ENCODE data around the gene ZBTB20.

The ZBTB20 gene

DNA sequence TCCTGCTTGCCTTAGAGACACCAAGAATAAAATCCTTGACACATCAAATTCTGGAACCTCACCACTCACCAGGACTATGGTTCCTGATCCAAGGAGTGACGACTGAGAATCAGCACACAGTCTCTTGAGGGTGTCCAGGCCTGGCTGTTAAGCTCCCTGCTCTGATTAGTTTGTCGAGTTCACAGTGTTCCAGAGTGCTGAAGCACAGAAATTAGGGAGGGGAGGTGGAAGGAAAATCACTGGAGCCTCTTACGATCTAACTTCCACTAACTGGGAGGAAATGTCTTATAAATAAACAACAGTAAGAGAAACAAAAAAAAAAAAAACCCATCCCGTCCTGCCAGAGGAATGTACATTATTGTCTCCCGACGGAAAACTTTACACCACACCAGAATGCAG lies 523.0 kb downstream of the ZBTB20 start:
- H3K9me3 Mint-ChIP-seq: no peaks in the 10 kb centered on the region
- H3K36me3 Mint-ChIP-seq (ENCODE audit: low read depth): no peaks in the 10 kb centered on the region
- no peak overlapping the region for H3K27ac Mint-ChIP-seq
- H3K27me3 Mint-ChIP-seq (ENCODE audit: low read depth): no peaks in the 10 kb centered on the region
- H3K4me3 Mint-ChIP-seq: no peak overlapping the region
- no peaks in the 10 kb centered on the region for H3K4me1 Mint-ChIP-seq (ENCODE audit: low read depth)

GRCh38 chr3:114623420-114624046 lies 523.6 kb downstream of the ZBTB20 start:
- Mint-ChIP-seq H3K4me3 (no peak overlapping the region), H3K9me3 (no peaks in the 10 kb centered on the region), H3K36me3 (ENCODE audit: low read depth) (no peaks in the 10 kb centered on the region), H3K4me1 (ENCODE audit: low read depth) (no peaks in the 10 kb centered on the region), H3K27me3 (ENCODE audit: low read depth) (no peaks in the 10 kb centered on the region), H3K27ac (no peak overlapping the region)

- Mint-ChIP-seq H3K27ac (no peak overlapping the region), H3K4me3 (no peak overlapping the region), H3K4me1 (ENCODE audit: low read depth) (no peaks in the 10 kb centered on the region), H3K9me3 (no peaks in the 10 kb centered on the region), H3K36me3 (ENCODE audit: low read depth) (no peaks in the 10 kb centered on the region), H3K27me3 (ENCODE audit: low read depth) (no peaks in the 10 kb centered on the region)
Observed at GRCh38 chr3:114622001-114622400, 525.1 kb downstream of the ZBTB20 start.

GRCh38 chr3:114619771-114620170 lies 527.3 kb downstream of the ZBTB20 start:
- H3K27me3 Mint-ChIP-seq (ENCODE audit: low read depth): no peaks in the 10 kb centered on the region
- no peak overlapping the region for H3K4me3 Mint-ChIP-seq
- no peaks in the 10 kb centered on the region for H3K4me1 Mint-ChIP-seq (ENCODE audit: low read depth)
- no peak overlapping the region for H3K27ac Mint-ChIP-seq
- H3K9me3 Mint-ChIP-seq: no peaks in the 10 kb centered on the region
- H3K36me3 Mint-ChIP-seq (ENCODE audit: low read depth): no peaks in the 10 kb centered on the region

DNA sequence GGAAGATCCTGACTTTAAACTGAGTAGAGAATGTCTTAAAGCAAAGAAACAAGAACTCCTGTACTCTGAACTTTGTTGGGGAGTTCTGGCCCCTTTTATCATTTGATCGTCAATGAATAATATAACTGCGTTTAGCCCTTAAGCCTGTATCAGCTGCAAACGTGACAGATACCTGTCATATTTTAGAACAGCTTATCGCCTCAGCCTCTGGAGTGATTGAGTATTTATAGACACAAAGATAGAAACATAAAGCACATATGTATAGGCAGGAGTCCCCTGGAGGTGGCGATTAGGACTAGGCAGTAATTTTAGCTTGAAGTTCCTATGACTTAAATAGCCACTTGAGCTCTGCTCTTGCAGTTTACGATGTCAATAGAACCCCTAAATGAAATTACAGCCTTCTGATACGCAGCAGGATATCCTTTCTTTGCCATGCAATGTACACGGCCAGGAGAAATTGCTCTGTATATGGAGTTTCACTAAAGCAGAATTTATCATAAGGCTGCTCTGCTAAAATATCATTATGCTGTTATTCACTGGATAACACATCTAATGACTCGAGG lies 531.5 kb downstream of the ZBTB20 start:
- no peaks in the 10 kb centered on the region for H3K9me3 Mint-ChIP-seq
- no peaks in the 10 kb centered on the region for H3K36me3 Mint-ChIP-seq (ENCODE audit: low read depth)
- H3K4me3 Mint-ChIP-seq: no peak overlapping the region
- H3K27ac Mint-ChIP-seq: no peak overlapping the region
- H3K27me3 Mint-ChIP-seq (ENCODE audit: low read depth): no peaks in the 10 kb centered on the region
- no peaks in the 10 kb centered on the region for H3K4me1 Mint-ChIP-seq (ENCODE audit: low read depth)

GRCh38 chr3:114609973-114610630 lies 537.0 kb downstream of the ZBTB20 start:
- H3K9me3 Mint-ChIP-seq: no peaks in the 10 kb centered on the region
- no peaks in the 10 kb centered on the region for H3K36me3 Mint-ChIP-seq (ENCODE audit: low read depth)
- H3K4me1 Mint-ChIP-seq (ENCODE audit: low read depth): no peaks in the 10 kb centered on the region
- no peak overlapping the region for H3K4me3 Mint-ChIP-seq
- H3K27me3 Mint-ChIP-seq (ENCODE audit: low read depth): no peaks in the 10 kb centered on the region
- no peak overlapping the region for H3K27ac Mint-ChIP-seq

DNA sequence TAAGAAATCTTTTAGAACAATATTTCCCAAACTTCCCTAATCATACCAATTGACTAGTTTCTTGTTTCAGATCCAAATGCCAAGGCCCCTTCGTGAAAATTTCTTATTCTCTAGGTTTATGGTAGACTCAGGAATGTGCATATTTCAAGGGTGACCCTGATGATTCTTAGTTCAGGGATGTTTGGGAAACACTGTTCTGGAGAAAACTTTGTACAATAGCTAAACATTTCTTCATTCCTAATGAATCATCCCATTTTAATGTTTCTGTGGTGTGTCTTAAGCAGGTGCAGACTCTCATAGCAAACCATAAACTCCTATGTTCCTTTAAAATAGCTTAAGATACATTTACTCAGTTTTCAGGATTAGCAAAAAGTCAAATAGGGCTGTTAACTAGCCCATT lies 538.8 kb downstream of the ZBTB20 start:
- Mint-ChIP-seq H3K9me3 (no peaks in the 10 kb centered on the region), H3K27me3 (ENCODE audit: low read depth) (no peaks in the 10 kb centered on the region), H3K27ac (no peak overlapping the region), H3K4me1 (ENCODE audit: low read depth) (no peaks in the 10 kb centered on the region), H3K4me3 (no peak overlapping the region), H3K36me3 (ENCODE audit: low read depth) (no peaks in the 10 kb centered on the region)

- H3K4me3 Mint-ChIP-seq: no peak overlapping the region
- no peaks in the 10 kb centered on the region for H3K9me3 Mint-ChIP-seq
- H3K27ac Mint-ChIP-seq: no peak overlapping the region
- no peaks in the 10 kb centered on the region for H3K27me3 Mint-ChIP-seq (ENCODE audit: low read depth)
- no peaks in the 10 kb centered on the region for H3K4me1 Mint-ChIP-seq (ENCODE audit: low read depth)
- H3K36me3 Mint-ChIP-seq (ENCODE audit: low read depth): no peaks in the 10 kb centered on the region
Observed at GRCh38 chr3:114606336-114606735, 540.8 kb downstream of the ZBTB20 start.

DNA sequence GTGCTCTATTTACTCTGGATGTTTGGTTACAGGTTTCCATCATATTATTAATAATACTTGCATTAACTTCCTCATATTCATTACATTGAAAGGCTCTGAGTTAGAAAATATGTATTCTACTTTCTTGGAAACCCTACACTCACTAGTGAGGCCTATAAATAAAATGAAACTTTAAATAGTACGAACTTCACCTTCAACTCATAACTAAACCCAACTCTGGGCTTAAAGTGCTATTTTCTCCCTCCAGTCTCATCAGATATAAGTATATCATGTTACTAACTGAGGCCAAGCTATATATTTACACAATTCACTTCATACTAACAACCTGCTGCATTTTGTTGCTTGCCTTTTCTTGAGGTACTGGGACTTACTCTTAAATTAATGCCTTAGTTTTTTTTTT lies 546.5 kb downstream of the ZBTB20 start:
- Mint-ChIP-seq H3K4me1 (ENCODE audit: low read depth) (no peaks in the 10 kb centered on the region), H3K4me3 (no peak overlapping the region), H3K36me3 (ENCODE audit: low read depth) (no peaks in the 10 kb centered on the region), H3K9me3 (no peaks in the 10 kb centered on the region), H3K27ac (no peak overlapping the region), H3K27me3 (ENCODE audit: low read depth) (no peaks in the 10 kb centered on the region)

DNA sequence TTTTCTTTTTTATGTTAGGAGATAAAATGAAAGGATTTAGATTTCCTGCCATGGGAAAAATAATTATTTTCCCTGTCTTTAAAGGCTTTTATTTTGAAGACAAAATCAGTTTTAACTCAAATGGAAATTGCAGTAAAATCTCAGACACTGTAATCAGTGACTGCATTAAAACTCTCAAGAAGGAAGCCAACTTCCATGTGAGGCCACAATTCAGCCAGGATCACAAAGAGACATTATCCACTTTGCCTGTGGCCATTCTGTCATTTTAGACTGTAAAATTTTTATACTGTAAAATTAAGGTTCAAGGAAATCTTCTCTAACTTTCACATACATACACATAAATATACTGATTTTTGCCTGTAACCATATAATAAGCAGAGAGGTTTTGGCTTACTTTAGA lies 549.2 kb downstream of the ZBTB20 start:
- Mint-ChIP-seq H3K27me3 (ENCODE audit: low read depth) (no peaks in the 10 kb centered on the region), H3K36me3 (ENCODE audit: low read depth) (no peaks in the 10 kb centered on the region), H3K4me3 (no peak overlapping the region), H3K27ac (no peak overlapping the region), H3K9me3 (no peaks in the 10 kb centered on the region), H3K4me1 (ENCODE audit: low read depth) (no peaks in the 10 kb centered on the region)

- H3K4me1 Mint-ChIP-seq (ENCODE audit: low read depth): no peaks in the 10 kb centered on the region
- H3K36me3 Mint-ChIP-seq (ENCODE audit: low read depth): no peaks in the 10 kb centered on the region
- no peak overlapping the region for H3K27ac Mint-ChIP-seq
- H3K27me3 Mint-ChIP-seq (ENCODE audit: low read depth): no peaks in the 10 kb centered on the region
- H3K9me3 Mint-ChIP-seq: no peaks in the 10 kb centered on the region
- no peak overlapping the region for H3K4me3 Mint-ChIP-seq
Observed at GRCh38 chr3:114597012-114597411, 550.1 kb downstream of the ZBTB20 start.

GRCh38 chr3:114596147-114596546 lies 550.9 kb downstream of the ZBTB20 start:
- H3K27ac Mint-ChIP-seq: no peak overlapping the region
- no peaks in the 10 kb centered on the region for H3K9me3 Mint-ChIP-seq
- no peak overlapping the region for H3K4me3 Mint-ChIP-seq
- no peaks in the 10 kb centered on the region for H3K36me3 Mint-ChIP-seq (ENCODE audit: low read depth)
- H3K4me1 Mint-ChIP-seq (ENCODE audit: low read depth): no peaks in the 10 kb centered on the region
- no peaks in the 10 kb centered on the region for H3K27me3 Mint-ChIP-seq (ENCODE audit: low read depth)

DNA sequence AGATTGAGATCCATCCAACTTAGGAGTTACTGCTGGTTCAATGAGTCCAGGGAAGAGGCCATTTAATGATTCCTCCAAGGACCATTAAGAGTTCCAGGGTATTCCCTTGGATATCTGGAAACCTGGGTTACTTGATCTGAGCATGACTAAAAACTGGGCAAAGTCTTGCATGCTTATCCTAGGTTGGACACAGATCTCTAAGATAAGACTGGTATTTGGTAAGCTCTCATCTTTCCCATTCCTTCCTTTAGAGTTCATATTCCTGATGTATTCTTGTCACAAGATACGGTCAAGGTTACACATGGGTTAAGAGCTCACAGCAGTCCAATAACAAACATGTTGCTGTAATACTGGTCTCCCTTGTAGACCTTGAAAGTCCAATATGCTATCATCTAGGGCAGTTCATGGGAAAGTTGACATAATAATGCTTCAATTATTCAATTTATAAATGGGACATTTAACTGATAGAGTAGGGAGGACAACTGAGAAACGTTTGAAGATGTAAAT lies 551.5 kb downstream of the ZBTB20 start:
- Mint-ChIP-seq H3K4me3 (no peak overlapping the region), H3K9me3 (no peaks in the 10 kb centered on the region), H3K36me3 (ENCODE audit: low read depth) (no peaks in the 10 kb centered on the region), H3K4me1 (ENCODE audit: low read depth) (no peaks in the 10 kb centered on the region), H3K27ac (no peak overlapping the region), H3K27me3 (ENCODE audit: low read depth) (no peaks in the 10 kb centered on the region)

DNA sequence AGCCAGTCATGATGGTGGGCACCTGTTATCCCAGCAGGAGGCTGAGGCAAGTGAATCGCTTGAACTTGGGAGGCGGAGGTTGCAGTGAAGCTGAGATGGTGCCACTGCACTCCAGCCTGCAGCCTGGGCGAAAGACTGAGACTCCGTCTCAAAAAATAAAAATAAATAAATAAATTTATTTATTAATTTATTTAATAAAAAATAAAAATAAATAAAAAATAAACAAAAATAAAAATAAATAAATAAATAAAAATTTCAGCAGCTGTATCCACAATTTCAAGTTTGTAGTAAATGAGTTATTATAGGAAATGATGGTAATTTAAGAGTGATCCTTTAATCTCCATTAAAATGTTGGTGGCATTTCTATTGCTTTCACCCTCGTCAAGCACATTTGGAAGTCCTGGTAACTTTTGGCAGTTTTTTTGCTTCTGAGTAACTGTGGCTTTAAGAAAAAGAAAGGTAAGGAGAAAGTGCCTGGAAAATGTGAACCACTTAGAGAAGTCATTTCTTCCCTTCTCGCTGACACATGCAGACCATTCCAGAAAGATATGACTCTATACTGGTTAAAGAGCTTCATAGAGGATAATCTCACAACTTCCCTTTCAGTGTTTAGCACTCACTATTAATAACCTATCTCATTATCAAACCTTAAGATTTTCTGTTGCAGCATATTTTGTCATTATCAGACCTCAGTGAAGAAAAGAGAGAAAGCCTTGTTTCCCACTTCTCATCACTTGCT lies 556.6 kb downstream of the ZBTB20 start:
- Mint-ChIP-seq H3K27me3 (ENCODE audit: low read depth) (no peaks in the 10 kb centered on the region), H3K27ac (no peak overlapping the region), H3K4me1 (ENCODE audit: low read depth) (no peaks in the 10 kb centered on the region), H3K36me3 (ENCODE audit: low read depth) (no peaks in the 10 kb centered on the region), H3K4me3 (no peak overlapping the region), H3K9me3 (no peaks in the 10 kb centered on the region)

- no peaks in the 10 kb centered on the region for H3K9me3 Mint-ChIP-seq
- H3K36me3 Mint-ChIP-seq (ENCODE audit: low read depth): no peaks in the 10 kb centered on the region
- H3K4me1 Mint-ChIP-seq (ENCODE audit: low read depth): no peaks in the 10 kb centered on the region
- H3K27ac Mint-ChIP-seq: no peak overlapping the region
- no peaks in the 10 kb centered on the region for H3K27me3 Mint-ChIP-seq (ENCODE audit: low read depth)
- H3K4me3 Mint-ChIP-seq: no peak overlapping the region
Observed at GRCh38 chr3:114587986-114588385, 559.1 kb downstream of the ZBTB20 start.
